Caco-2 (cell line): ENCODE measurements around the gene LYRM1. TPM values are rescaled to one million over a fixed set of nuclear protein-coding genes. Genes with fewer than 3 reads are reported as not detected.

ENCODE experiments used
- Bru-seq: library from RNA; stranded (reverse); fragments of 400-500 nt; gene quantifications from one replicate; lab custom pipeline; 2021; lab: Mats Ljungman, UMichigan
- BruChase-seq, 2 experiments: library from RNA; stranded (reverse); fragments of 400-500 nt; gene quantifications; one replicate each; lab custom pipeline; 2021; lab: Mats Ljungman, UMichigan
- BruUV-seq: library from RNA; stranded (reverse); fragments of 400-500 nt; replicated peaks from 2 replicates; lab custom pipeline; 2021; lab: Mats Ljungman, UMichigan
- CTCF ChIA-PET: fragments of 300-600 bp; sonication (Branson Sonifier 250); formaldehyde crosslinking; loops from one replicate; lab custom pipeline; 2022; ENCODE audit warnings: antibody characterized with exemption; lab: Charles Lee
- POLR2A ChIA-PET: fragments of 300-600 bp; sonication (Branson Sonifier 250); formaldehyde crosslinking; loops from one replicate; lab custom pipeline; 2022; ENCODE audit warnings: antibody characterized with exemption; lab: Charles Lee
- DNase-seq, 2 experiments: peaks; one replicate each; pipeline versions ENCODE4 v3.0.0 to v3.0.0-alpha.2; 2020 to 2022
- H3K27me3 ChIP-seq: replicated peaks from 2 replicates; pipeline ENCODE4 v1.6.0; 2011; ENCODE audit warnings: low read length; ENCODE audit not compliant: control insufficient read depth, insufficient read depth
- H3K36me3 ChIP-seq: 2 replicates; pipeline ENCODE4 v1.5.1; 2011; ENCODE audit warnings: low read length; ENCODE audit not compliant: control insufficient read depth, insufficient read depth
- H3K4me1 ChIP-seq: fragments of 250-450 bp; sonication (Bioruptor Pico); 2 replicates; pipeline ENCODE4 v1.5.1; 2020; ENCODE audit warnings: mild to moderate bottlenecking
- H3K4me3 ChIP-seq: 2 replicates; pipeline ENCODE4 v1.5.1; 2011; ENCODE audit warnings: low read depth, mild to moderate bottlenecking, control low read depth, low read length
- H3K9me3 ChIP-seq: fragments of 250-450 bp; sonication (Bioruptor Pico); 2 replicates; pipeline ENCODE4 v1.5.1; 2020; ENCODE audit warnings: mild to moderate bottlenecking, moderate library complexity
- H3K27ac Mint-ChIP-seq: one replicate; pipeline ENCODE4 v1.8.0; 2022; ENCODE audit warnings: mixed read lengths; ENCODE audit not compliant: unreplicated experiment
- H3K27me3 Mint-ChIP-seq: one replicate; pipeline ENCODE4 v1.8.0; 2022; ENCODE audit warnings: mixed read lengths; ENCODE audit not compliant: insufficient read depth, unreplicated experiment
- H3K36me3 Mint-ChIP-seq: one replicate; pipeline ENCODE4 v1.8.0; 2022; ENCODE audit warnings: mild to moderate bottlenecking, mixed read lengths; ENCODE audit not compliant: insufficient read depth, unreplicated experiment
- H3K4me1 Mint-ChIP-seq: one replicate; pipeline ENCODE4 v1.8.0; 2022; ENCODE audit warnings: low read depth, mixed read lengths; ENCODE audit not compliant: unreplicated experiment
- H3K4me3 Mint-ChIP-seq: one replicate; pipeline ENCODE4 v1.8.0; 2022; ENCODE audit warnings: mild to moderate bottlenecking, moderate library complexity, mixed read lengths; ENCODE audit not compliant: unreplicated experiment
- H3K9me3 Mint-ChIP-seq: one replicate; pipeline ENCODE4 v1.8.0; 2022; ENCODE audit warnings: mixed read lengths; ENCODE audit not compliant: unreplicated experiment
- CTCF ChIP-seq, 2 experiments: fragments of 200-600 bp in 1 of 2; IDR thresholded peaks; 1 replicate in 1 of 2; 2 replicates in 1 of 2; pipeline versions ENCODE4 v1.5.1 to v1.8.0; 2011 to 2022; ENCODE audit warnings: antibody characterized with exemption in 1 of 2, control low read depth in 1 of 2, inconsistent platforms in 1 of 2, low read depth in 1 of 2, low read length in 1 of 2, mild to moderate bottlenecking in 1 of 2, moderate library complexity in 1 of 2; ENCODE audit not compliant: insufficient read depth in 1 of 2, severe bottlenecking in 1 of 2, unreplicated experiment in 1 of 2
- intact Hi-C: fragments of 100-400 bp; cut with micrococcal nuclease; formaldehyde crosslinking; loops from one replicate; pipeline ENCODE4 v1.10.0; 2022; ENCODE audit not compliant: unreplicated experiment
- long read RNA-seq: library from polyadenylated mRNA; stranded (forward); transcript quantifications from one replicate; pipeline ENCODE4 v2.0.0, GENCODE V29; 2022
- total RNA-seq: library from RNA; stranded (reverse); gene quantifications from 2 replicates; pipeline ENCODE4 v1.2.3, GENCODE V29; 2022

LYRM1 gene
- total RNA-seq (40.3 and 46.1 TPM in 2 replicates), Bru-seq, nascent RNA (percentile 72 among the genes with signal in this experiment), BruChase-seq, experiment 1, labeled RNA remaining after a 2-hour chase (percentile 74 among the genes with signal in this experiment), BruChase-seq, experiment 2, labeled RNA remaining after a 6-hour chase (percentile 83 among the genes with signal in this experiment)
- long read RNA-seq, transcript LYRM1-201 (5 exons, 1,626 nt) = minor isoform, 8 of 56 reads
- long read RNA-seq, transcript LYRM1-208 (4 exons, 460 nt) = minor isoform, 6 of 56 reads
- long read RNA-seq, transcript LYRM1-209 (5 exons, 857 nt) = major isoform, 13 of 56 reads
- long read RNA-seq, transcript LYRM1-204 (4 exons, 1,558 nt) = minor isoform, 10 of 56 reads
- long read RNA-seq, partial matches to known transcripts = 6 of 56 reads
- long read RNA-seq, other reads (novel, unspliced or antisense) = 13 of 56 reads

GRCh38 chr16:20900299-20901067, at the start of gene LYRM1, which contains the start of gene DCUN1D3:
LYRM1 (plus strand) TSS chr16:20900771; CDS start chr16:20915556, 14,785 bp downstream.
DCUN1D3 (minus strand) TSS chr16:20900358; CDS start chr16:20862538, 37,820 bp downstream.
- intact Hi-C loops = loop anchor here (1.0 to 5.0 kb wide), 4 partner anchors 38 to 182 kb away; no protein-coding TSS in a partner anchor
- BruUV-seq = no TSS peak

GRCh38 chr16:20850981-20851380, 49.6 kb upstream of the LYRM1 start:
- no peak for TF ChIP-seq CTCF (IDR thresholded peaks at IDR 0.05; ENCODE audit: insufficient read depth in 1 of 2, low read depth in 1 of 2, low read length in 1 of 2, severe bottlenecking in 1 of 2, unreplicated experiment in 1 of 2)
- DNase-seq = no peak
- ChIA-PET POLR2A (interaction anchor here (0.6 kb wide), 1 partner anchor 197 kb away, joined by 3 read pairs; no protein-coding TSS in a partner anchor), CTCF (interaction anchor here (1.0 to 2.4 kb wide), 4 partner anchors 49 to 250 kb away, joined by 3 to 17 read pairs (median 5); partner anchors contain the start of genes DCUN1D3 and LYRM1)
- H3K9me3 Mint-ChIP-seq = no peaks in the 10 kb centered on the region
- Histone ChIP-seq H3K4me1 (peaks cover 43% of the 10 kb centered on the region), H3K4me3 (no peak overlapping the region), H3K36me3 (no peaks in the 10 kb centered on the region), H3K27me3 (no peaks in the 10 kb centered on the region), H3K9me3 (no peaks in the 10 kb centered on the region)
- no peak overlapping the region for H3K4me3 Mint-ChIP-seq
- no TSS peak for BruUV-seq
- H3K27me3 Mint-ChIP-seq = no peaks in the 10 kb centered on the region
- intact Hi-C loops = loop anchor here (1.0 to 5.0 kb wide), 7 partner anchors 86 to 451 kb away; partner anchors contain the start of gene LDAF1
- H3K4me1 Mint-ChIP-seq = peaks cover 14% of the 10 kb centered on the region
- no peak overlapping the region for H3K27ac Mint-ChIP-seq
- peaks cover 28% of the 10 kb centered on the region for H3K36me3 Mint-ChIP-seq

More at GRCh38 chr16:20900299-20901067, at the start of gene LYRM1, which contains the start of gene DCUN1D3:
- POLR2A ChIA-PET = interaction anchor here (0.6 to 1.9 kb wide), 10 partner anchors 8 to 700 kb away, joined by 3 to 10 read pairs (median 5); partner anchors contain the start of genes ERI2 and REXO5
- DNase-seq = peak; percentile 94 to 98
- H3K27ac Mint-ChIP-seq = peak within 1 kb of the TSS; percentile 93
- peak within 1 kb of the TSS; percentile 68 for H3K4me3 ChIP-seq
- H3K4me1 Mint-ChIP-seq = peaks cover 54% of the 10 kb centered on the region
- no peaks in the 10 kb centered on the region for H3K27me3 ChIP-seq
- H3K4me1 ChIP-seq = peaks cover 52% of the 10 kb centered on the region
- H3K9me3 Mint-ChIP-seq = no peaks in the 10 kb centered on the region
- CTCF ChIA-PET = interaction anchor here (0.6 to 1.6 kb wide), 4 partner anchors 11 to 113 kb away, joined by 3 to 6 read pairs (median 6); no protein-coding TSS in a partner anchor
- TF ChIP-seq CTCF (IDR thresholded peaks at IDR 0.05; ENCODE audit: insufficient read depth in 1 of 2, low read depth in 1 of 2, low read length in 1 of 2, severe bottlenecking in 1 of 2, unreplicated experiment in 1 of 2) = no peak
- H3K9me3 ChIP-seq = no peaks in the 10 kb centered on the region
- H3K27me3 Mint-ChIP-seq = no peaks in the 10 kb centered on the region
- no peaks in the 10 kb centered on the region for H3K36me3 ChIP-seq
- peaks cover 52% of the 10 kb centered on the region for H3K36me3 Mint-ChIP-seq
- peak within 1 kb of the TSS; percentile 74 for H3K4me3 Mint-ChIP-seq
